Umbilical cord (tissue), 2 donors: ENCODE measurements around the gene AMPD1. TPM values are rescaled to one million over a fixed set of nuclear protein-coding genes. Genes with fewer than 3 reads are reported as not detected.

Source experiments
- DNase-seq: peaks from one replicate; pipeline ENCODE4 v3.0.0-alpha.2; 2015; ENCODE audit warnings: low spot score
- total RNA-seq: library from RNA; depleted of rRNA; stranded (reverse); fragments of >200 nt; gene quantifications from one replicate; pipeline ENCODE4 v1.2.3, GENCODE V29; 2014; ENCODE audit warnings: low replicate concordance; ENCODE audit not compliant: insufficient read depth

The AMPD1 gene
- total RNA-seq, 1 donor from 2014 or later = not detected

GRCh38 chr1:114700036-114700600 lies 4.8 kb upstream of the AMPD1 start:
- DNase-seq = no peak

DNA sequence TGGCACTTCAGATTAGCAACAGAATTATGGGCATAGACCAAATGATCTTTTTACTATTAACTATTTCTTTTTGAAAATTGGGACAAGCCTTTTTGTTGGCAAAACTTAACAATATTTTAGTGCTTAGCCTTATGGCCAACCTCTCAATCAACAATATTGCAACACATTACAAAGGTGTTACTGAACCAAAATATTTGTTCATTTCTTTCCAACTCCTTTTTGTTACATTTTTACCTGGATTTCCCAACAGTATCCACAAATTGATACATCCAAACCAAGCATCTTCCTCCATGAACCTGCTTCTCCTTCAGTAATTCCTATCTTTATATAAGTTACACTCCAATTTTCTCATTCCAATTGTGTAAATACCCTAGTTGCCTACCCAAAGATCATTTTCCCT lies 1.5 kb upstream of the AMPD1 start:
- no peak for DNase-seq

GRCh38 chr1:114694540-114695310 lies 621 bp downstream of the AMPD1 start:
- DNase-seq = no peak

DNA sequence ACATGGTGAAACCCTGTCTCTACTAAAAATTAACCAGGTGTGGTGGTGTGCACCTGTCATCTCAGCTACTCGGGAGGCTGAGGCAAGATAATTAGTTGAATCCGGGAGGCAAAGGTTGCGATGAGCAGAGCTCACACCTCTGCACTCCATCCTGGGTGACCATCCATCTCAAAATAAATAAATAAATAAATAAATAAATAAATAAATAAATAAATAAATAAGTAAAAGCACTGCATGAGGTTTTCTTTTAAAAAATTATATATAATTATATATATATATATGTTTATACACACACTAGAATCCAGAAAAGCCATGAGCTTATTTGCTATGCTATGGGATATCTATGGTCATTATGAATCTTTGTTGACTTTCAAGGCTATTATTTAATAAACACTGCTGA lies 2.4 kb downstream of the AMPD1 start:
- DNase-seq = no peak

DNA sequence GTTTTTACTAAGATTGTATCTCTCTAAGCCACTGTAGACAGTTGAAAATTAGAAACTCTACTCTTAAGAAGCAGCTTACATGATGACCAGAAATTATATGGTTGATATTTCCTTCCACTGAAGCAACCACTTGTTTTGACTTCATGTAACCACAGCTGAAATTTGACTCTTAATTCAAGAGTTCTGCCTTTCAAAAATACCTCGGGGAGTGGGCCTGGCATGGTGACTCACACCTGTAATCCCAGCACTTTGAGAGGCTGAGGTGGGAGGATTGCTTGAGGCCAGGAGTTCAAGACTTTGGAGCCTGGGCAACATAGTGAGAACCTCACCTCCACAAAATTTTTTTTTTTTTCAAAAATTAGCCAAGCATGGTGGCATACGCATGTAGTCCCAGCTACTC lies 4.3 kb downstream of the AMPD1 start:
- no peak for DNase-seq

DNA sequence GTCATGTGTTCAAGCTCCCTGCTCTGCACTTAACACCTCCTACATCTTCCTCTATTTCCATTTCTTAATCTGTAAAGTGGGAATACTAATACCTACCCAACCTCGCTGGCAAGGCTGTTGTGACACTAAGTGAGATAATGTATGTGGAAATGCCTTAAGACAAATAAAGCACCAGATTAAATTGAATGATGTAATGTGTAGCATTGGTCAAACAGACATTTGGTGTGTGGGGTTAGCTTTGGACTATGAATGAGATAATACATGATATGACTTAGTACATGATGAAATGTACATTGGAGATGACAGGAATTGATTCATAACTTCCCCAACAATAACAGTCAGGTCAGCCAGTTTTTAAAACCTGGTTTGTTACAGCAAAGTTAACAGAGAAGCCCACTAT lies 5.2 kb downstream of the AMPD1 start:
- no peak for DNase-seq

DNA sequence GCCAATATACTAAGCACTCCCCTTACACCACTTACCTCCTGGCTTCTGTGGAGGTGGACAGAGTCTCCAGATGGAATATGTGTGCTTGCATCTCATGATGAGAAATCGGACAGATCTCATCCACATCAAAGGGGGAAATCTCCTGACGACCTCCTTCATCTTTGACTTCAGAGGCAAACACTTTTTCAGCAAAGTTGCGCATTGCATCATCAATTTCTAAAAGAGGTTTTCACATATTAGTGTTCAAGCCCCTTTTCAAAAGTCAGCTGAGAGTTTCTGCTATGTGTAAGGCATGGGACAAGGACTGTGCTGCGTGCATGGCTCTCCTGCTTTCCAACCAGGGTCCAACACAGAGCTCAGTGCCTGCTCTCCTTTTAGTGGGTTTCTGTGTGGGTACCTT lies 6.8 kb downstream of the AMPD1 start:
- no peak for DNase-seq

- no peak for DNase-seq
Measured at GRCh38 chr1:114685851-114686250, 9.5 kb downstream of the AMPD1 start.

- no peak for DNase-seq
Measured at GRCh38 chr1:114677691-114678090, 17.7 kb downstream of the AMPD1 start.

GRCh38 chr1:114676115-114676514 lies 19.2 kb downstream of the AMPD1 start:
- no peak for DNase-seq

GRCh38 chr1:114671939-114672275 lies 23.4 kb downstream of the AMPD1 start:
- no peak for DNase-seq

DNA sequence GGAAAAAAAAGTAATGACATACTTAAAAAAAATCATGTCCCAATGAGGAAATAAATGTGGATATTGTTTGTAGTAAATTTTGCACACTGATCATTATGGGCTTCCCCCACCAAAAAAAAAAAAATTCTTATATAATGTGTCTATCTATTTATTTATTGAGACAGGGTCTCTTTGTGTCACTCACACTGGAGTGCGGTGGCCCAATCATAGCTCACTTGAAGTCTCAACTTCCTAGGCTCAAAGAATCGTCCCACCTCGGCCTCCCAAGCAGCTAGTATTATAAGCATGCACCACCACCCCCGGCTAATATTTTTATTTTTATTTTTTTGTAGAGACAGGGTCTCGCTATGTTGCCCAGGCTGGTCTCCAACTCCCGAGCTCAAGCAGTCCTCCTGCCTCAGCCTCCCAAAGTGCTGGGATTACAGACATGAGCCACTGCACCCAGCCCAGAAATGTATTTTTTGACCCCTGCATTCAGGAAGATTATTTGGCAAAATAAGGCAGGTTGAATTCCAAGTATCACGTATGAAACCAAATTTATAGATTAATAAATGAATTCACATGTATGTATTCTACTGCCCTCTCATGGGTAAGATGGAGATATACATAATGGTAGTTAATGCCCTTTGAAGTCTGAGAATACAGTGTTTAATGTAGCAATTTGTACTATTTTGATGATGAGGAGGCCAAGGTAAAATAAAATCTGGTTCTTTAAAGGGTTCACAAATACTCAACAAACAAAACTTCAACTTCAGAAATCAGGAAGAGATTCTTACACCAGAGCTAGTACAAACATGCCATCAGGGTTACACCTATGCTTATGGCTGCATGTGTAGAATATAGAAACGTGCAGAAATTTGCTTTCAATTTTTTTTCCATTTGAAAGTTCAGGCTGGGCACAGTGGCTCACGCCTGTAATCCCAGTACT lies 24.1 kb downstream of the AMPD1 start:
- peak; percentile 14 for DNase-seq

- peak; percentile 95 for DNase-seq
Measured at GRCh38 chr1:114670083-114671010, 25.0 kb downstream of the AMPD1 start.

- no peak for DNase-seq
Measured at GRCh38 chr1:114669562-114670082, 25.7 kb downstream of the AMPD1 start, which contains the start of gene DENND2C. DENND2C (minus strand) TSS chr1:114670049; CDS start chr1:114625984, 44,065 bp downstream.

DNA sequence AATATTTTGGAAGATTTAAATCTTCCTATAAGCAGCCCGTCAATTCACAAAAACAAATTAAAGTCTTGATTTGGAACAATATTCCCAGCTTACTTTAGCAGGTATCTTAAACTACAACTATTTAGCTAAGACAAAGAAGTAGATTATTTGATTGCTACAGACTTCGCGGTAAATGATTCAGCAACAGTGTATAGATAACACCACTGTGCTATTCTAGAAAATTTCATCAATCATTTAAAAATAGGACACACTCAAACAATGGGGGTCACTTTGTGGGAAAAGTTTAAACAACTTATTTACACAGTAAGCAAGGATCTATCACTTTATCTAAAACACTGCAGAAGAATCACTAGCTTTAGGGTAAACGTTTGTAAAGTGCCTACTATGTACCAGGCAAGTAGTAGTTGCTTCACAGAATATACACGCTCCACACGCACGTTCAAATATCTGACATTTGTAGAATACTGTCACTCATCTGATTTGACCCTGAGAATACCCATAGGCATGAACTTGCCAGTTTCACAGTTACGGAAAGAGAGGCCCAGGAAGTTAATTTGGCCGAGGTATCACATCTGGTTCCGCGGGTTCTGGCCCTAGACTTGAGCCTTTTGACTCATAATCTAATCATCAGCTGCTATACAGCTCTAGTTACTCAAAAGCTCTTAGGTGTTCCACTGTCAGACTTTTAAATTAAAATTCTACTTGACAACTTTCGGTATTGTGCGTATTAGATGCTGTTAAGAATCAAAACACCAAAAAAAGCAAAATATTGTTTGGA lies 26.4 kb downstream of the AMPD1 start:
- DNase-seq = peak; percentile 23

GRCh38 chr1:114668373-114668772 lies 27.0 kb downstream of the AMPD1 start:
- no peak for DNase-seq

DNA sequence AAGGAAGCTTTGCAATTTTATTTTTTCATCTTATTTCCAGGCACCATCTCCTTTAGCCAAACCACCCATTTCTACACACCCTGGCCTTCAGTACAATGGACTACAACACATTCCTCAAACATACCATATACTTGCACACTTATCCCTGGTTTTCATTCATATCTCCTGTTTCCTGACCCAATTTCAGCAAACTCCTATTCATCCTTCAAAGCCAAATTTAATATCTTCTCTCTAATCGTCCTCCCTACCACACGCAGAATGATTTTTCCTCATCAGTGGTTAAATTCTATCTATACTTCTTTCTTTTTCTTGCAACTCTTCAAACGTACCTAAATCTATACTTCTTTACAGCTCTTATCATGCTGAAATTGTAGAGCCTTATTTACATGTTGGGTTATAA lies 28.4 kb downstream of the AMPD1 start:
- DNase-seq = no peak

GRCh38 chr1:114660238-114660637 lies 35.1 kb downstream of the AMPD1 start:
- DNase-seq = no peak

GRCh38 chr1:114651893-114652292 lies 43.5 kb downstream of the AMPD1 start:
- DNase-seq = no peak

GRCh38 chr1:114648503-114648902 lies 46.8 kb downstream of the AMPD1 start:
- no peak for DNase-seq
